Activated gamma-delta T cell (primary cell): Measurements from ENCODE around the gene SDS.

Source experiments
- DNase-seq: peaks from one replicate; lab custom pipeline; 2025; lab: John Stamatoyannopoulos, UW
- total RNA-seq, 2 donors: gene quantifications; one replicate each; lab custom pipeline; 2026; lab: John Stamatoyannopoulos, UW

The SDS gene, protein sequence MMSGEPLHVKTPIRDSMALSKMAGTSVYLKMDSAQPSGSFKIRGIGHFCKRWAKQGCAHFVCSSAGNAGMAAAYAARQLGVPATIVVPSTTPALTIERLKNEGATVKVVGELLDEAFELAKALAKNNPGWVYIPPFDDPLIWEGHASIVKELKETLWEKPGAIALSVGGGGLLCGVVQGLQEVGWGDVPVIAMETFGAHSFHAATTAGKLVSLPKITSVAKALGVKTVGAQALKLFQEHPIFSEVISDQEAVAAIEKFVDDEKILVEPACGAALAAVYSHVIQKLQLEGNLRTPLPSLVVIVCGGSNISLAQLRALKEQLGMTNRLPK
- total RNA-seq, result 0.10 to 0.74 reads per million in 2 donors

DNA sequence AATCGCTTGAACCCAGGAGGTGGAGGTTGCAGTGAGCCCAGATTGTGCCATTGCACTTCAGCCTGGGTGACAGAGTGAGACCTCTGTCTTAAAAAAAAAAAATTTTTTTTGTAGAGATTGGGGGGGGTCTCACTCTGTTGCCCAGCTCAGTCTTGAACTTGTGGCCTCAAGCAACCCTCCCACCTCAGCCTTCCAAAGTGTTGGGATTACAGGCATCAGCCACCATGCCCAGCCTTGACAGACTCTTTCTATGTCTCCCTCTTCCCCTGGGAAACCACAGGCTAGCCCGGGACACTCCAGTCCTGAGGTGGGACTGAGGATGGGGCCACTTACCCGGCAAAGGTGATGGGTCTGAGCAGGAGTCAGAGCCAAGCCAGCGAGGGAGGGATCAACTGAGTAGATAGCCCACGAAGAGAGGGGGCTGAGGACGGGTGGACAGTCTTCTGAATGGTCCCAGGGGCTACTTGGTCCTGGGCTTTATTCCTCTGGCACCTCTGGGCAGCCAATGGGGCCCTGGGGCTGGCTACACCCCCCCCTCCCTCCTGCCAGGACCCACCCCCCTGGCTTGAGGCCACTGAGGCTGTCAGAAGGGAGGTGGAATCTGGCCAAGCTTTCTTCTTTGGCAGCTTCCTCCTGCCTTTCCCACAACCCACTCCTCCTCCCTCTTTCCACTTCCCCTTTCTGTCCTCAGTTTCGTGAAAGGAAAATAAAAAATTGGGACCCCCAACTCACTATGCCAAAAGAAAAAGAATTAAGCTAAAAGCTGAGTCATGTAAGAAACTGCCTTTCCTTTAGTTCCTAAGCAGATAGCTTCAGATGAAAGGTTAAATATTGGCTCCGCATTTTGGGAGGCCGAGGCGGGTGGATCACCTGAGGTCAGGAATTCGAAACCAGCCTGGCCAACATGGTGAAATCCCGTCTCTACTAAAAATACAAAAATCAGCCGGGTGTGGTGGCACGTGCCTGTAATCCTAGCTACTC lies at the start of gene SDS:
Gene SDS, minus strand, starts transcription at position 453 of the 981 bp plus-strand sequence. CDS start 4,179 bp downstream, outside the sequence.
- no peak for DNase-seq

DNA sequence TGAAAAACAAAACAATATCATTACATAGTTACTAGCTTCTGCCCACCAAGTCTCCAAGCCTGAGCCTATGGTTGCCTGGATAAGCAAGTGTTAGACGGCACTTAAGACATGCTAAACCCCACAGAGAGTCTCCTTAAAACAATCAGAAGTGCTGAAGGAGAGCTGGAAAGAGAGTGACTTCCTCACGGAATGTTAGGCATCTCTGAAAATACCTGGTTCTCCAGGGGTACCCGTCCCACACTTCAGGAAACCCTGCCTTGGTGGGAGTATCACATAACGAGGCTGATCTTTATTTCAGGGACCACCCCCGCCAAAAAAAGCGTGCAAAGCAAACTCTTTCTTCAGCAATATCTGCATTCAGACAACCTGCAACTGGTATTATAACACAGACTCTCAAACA lies 49.6 kb upstream of the SDS start:
- no peak for DNase-seq

DNA sequence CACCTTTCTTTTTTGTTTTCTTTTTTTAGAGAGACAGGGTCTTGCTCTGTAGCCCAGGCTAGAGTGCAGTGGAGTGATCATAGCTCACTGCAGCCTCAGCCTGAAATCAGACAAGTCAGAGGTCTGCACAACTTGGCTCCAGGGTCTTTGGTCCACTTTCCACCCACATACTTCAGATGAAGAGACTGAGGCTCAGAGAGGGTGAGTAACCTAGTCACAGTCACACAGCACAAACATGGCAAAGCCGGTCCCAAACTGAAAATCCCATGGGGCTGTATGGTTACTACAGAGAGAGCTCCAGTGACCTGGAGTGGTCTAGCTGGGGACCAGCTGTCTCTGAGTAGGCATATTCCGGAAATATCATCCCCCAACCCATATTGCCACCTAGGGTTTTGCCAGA lies 48.8 kb upstream of the SDS start:
- DNase-seq, result no peak

DNA sequence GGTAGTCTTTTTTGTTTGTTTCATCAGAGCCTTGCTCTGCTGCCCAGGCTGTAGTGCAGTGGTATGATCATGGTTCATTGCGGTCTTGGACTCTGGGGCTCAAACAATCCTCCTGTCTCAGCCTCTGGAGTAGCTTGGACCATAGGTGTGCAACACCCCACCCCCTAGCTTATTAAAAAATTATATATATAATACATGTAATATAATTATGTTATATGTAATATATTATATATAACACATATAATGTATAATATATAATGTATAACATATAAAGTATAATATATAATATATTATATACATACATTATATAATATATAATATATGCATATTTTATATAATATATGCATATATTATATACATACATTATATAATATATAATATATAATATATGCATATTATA lies 46.2 kb upstream of the SDS start:
- DNase-seq, result no peak

DNA sequence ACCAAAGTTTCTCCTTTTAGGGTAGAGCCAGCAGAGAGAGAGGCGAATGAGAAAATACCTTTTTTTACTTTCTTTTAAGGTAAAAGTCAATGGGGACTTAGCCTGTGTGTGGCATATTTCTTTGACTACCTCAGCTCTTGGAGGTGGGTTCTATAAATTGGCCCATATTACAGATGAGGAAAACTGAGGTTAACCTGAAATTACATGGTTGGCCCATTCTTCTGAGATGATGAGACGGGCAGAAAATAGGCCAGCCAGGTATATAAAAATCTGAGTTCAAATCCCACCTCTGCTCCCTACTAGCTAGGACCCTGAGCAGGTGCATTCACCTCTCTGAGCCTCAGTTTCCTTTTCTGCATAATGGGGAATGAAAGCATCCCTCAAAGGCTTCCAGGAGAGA lies 45.6 kb upstream of the SDS start:
- DNase-seq, result no peak

DNA sequence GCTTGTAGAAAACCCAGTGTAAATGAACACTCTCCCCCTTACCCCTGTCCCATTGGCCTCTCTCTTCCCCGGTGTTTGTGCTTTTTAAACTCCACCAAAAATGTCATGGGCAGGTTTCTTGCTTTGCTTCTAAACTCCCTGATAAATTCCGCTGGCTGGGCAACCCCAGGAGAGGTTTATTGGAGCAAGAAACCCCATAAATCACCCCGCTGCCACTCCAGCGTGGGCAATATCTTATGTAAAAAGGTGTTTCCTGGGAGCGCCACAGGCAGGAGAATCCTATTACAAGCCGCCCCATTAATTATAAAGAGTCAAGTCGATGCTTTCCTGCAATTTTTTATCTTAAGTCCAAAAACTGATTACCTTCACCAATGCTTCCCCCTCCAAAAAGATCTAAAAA lies 45.2 kb upstream of the SDS start:
- DNase-seq, result no peak

DNA sequence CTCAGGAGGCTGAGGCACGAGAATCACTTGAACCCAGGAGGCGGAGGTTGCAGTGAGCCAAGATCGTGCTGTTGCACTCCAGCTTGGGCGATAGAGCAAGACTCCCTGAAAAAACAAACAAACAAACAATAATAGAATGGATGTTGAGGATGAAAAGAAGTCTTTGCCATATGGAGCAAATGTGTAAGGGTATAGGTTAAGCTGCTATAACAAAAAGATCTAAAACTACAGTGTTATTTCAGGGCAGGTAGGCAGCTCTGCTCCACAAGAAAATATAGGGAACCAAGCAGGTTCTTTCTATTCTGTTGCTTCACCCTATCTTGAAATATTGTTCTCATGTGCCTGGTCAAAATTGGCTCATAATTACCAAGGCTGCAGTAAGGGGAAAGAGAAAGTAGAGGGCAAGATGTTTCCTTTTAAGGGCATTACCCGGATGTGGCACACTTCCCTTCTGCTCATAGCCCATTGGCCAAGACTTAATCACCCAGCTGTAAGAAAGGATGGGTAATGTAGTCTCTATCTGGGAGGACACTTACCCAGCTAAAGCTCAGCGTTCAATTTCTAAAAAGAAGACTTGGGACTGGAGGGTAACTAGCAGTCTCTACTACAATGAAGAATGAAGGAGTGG lies 42.0 kb upstream of the SDS start:
- DNase-seq, result no peak

DNA sequence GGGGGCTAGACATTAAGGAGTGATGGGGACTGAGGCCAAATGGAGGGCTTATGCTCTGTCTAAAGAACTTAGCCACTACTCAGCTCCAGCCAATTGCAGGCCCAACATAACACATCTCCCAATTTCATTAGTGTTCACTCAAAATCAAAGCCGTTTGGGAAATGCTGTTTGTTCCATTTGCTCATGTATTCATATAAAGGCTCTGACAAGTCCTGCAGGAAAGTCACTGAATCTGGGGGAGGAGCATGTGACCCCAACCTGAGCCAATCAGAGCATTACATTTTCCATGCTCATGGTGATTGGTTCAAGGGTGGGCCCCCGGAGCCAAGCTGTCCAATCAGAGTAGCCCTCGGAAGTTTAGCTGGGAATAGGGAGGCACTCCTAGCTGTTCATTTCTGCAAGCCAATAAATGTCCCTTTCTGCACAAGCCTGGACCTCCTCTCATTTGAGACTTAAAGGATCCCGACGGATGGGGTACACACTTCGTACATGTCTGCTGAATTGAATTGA lies 39.4 kb upstream of the SDS start:
- DNase-seq, result no peak

DNA sequence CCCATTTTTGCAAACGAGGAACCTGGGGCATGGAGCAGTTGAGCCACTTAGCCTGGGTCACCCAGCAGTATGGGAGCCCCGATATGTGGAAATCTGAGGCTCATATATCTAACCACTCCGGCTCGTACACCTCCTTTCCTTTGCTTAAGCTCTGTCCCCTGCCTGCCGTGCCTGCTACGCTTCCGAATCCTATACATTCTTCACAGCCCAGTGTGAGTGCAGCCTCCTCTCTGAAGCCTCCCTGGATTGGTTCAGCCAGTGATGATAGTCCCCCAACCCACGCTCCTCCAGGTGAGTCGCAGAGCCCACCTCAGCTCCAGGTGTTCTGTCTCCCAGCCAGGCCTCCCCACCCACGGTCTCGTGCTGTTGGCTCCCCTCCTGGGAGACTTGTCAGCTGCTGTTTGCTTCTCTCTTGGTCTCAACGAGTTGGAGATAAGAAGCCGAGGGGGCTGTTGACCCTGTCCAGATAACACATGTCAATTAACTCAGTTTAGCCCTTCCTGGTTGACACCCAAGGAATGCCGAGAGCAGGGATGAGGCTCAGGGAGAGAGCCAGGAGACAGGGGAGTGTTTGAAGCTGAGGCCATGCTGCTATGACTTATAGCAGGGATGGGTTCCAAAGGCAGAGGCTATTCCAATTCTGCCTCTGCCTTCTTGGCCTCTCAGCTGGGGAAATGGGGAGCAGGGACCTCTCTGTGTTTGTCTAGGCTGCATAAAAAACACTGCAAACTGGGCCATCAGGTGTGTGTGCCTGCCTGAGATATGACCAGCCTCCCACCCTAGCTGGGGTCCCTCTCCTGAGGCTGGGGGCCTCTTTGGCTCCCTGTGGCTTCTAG lies 37.5 kb upstream of the SDS start:
- no peak for DNase-seq

DNA sequence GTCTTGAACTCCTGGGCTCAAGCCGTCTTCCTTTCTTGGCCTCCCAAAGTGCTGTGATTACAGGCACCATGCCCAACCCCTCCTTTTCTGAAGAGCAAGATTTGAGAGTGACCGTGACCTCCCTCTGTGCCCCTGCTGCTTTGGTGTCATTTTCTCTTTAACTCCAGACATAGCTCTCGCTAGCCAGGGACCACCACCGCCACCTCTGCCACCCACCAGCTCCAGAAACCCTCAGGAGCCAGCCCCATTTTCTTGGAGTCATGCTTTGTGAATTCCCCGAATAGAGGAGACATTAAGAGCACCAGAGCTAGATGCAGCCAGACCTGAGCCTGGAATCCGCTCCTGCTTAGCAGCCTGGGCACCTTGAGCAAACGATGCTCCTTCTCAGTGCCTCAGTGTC lies 36.6 kb upstream of the SDS start:
- DNase-seq, result no peak

DNA sequence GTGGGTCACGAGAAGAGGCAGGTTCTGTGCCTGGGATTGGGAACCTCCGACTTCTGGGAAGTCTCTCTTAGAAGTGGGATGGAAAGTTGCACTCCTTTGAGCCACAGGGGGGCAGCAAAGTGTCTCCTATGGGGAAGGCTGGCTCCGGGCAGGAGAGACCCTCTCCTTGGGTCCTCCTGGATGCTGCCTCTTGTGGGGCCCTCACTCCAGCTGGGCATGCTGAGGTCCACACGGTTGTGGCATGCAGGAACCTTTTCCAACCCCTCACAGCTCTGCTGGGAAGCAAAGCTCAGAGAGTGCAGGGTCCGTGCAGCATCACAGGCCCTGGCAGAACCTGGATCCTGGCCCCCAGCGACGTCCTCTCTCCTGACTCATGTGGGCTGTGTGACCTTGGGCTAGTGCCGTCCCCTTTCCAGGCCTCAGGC lies 35.9 kb upstream of the SDS start:
- no peak for DNase-seq

DNA sequence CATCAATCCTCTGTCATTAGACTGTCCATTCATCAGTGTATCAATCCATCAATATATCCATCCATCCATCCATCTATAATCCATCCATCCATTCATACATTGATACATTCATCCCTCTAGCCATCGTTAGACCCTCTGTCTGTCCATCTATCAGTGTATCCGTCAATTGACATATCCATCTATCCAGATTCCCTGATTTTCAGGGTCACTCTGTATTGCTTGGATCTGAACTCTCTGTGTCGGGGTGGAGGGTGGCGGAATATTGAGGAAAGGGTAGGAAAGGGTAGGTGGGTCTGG lies 35.6 kb upstream of the SDS start:
- no peak for DNase-seq

DNA sequence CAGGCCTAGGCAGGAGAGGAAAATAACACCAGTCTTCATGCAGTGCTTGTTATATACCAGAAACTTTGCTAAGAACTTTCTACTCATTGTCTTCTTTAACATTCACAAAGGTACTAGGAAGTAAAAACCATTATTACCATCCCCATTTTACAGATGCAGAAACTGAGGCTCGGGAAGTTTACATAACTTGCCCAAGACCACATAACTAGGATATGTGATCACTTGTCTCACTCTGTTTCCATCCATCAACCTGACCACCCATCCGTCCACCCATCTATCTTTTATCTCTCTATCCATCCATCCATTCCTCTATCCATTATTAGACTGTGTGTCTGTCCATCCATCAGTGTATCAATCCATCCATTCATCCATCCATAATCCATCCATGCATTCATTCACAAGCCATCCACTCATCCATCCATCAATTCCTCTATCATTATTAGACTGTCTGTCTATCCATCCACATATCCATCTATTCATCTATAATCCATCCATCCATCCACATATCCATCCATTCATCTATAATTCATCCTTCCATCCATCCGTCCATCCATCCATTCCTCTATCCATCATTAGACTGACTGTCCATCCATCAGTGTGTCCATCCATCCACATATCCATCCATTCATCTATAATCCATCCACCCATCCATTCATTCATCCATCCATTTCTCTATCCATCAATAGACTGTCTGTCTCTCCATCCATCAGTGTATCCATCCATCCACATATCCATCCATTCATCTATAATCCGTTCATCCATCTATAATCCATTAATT lies 35.0 kb upstream of the SDS start:
- DNase-seq, result no peak

DNA sequence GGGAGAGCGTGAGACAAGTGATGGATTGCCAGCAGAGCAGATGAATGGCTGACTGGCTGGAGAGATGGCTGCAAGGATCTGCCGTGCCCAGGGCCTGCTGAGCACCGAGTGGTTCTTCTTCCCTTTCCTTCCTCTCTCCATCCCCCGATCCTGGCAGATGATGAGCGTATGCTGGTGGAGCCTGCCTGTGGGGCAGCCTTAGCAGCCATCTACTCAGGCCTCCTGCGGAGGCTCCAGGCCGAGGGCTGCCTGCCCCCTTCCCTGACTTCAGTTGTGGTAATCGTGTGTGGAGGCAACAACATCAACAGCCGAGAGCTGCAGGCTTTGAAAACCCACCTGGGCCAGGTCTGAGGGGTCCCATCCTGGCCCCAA lies 34.0 kb upstream of the SDS start:
- DNase-seq, result no peak

DNA sequence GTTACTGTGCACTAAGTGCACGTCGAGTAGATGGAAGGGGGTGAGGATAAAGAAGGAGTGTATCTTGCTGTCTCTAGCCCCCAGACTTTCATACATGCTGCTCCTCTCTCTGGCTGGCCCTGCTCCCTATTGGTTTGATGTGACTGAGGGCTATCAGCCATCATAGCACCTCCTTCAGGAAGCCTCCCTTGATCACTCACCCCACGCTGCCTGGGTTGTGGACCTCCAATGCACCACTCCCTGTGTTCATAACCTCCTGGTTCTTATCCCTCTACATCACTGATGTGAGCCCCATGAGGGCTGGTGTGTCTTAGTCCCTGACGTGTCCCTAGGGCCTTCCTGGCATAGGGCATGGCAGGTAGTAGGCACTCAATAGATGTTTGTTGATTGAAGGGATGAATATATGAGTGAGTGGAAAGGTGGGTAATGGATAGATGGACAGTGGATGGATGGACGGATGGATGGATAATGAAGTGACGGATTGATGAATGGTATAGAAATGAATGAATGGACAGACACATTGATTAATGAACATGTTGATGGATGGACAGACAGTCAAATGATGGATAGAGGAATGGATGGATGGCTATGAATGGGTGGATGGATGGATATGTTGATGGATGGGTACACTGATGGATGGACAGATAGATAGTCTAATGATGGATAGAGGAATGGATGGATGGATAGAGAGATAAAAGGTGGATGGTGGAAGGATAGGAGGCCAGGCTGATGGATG lies 33.5 kb upstream of the SDS start:
- no peak for DNase-seq

DNA sequence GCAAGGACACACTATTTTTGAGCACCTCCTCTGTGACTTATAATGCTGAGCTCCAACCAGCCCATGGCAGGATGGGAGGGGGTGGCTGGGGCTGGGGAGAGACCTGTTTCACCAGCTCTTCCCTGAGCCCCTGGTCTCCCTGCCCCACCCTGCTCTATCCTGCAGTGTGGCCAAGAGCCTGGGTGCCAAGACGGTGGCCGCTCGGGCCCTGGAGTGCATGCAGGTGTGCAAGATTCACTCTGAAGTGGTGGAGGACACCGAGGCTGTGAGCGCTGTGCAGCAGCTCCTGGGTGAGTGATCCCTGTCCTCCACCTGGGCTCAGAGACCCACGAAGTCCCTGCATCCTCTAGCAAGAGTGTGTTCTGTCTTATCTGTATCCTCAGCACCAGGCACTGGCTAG lies 32.9 kb upstream of the SDS start:
- no peak for DNase-seq

DNA sequence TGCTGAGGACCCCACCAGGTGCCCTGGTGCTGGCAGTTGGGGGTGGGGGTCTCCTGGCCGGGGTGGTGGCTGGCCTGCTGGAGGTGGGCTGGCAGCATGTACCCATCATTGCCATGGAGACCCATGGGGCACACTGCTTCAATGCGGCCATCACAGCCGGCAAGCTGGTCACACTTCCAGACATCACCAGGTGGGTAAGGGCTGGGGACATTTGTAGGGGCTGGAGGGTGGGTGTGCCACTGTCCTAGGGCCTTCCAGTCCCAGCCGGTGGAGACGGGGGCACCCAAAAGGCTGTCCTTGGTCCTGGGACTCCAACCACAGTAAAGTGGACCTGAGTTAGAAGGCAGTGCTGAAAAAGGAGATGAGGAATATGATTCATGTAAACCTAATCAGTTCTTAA lies 31.7 kb upstream of the SDS start:
- DNase-seq, result no peak

DNA sequence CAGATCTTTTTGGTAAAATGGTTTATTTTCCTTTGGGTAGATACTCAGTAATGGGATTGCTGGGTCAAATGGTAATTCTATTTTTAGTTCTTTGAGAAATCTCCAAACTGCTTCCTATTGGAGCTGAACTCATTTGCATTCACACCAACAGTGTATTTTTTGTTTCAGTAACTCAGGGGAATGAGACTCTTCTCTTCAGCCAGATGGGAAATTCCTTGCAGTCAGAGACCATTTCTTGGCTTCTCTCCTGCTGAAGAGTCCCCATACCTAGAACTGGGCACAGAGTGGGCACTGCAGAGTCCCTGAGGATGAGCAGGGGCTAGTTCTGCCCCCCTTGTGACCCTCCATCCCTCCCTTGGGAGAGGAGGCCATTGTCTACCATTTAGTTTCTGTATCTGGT lies 29.3 kb upstream of the SDS start:
- DNase-seq, result no peak

DNA sequence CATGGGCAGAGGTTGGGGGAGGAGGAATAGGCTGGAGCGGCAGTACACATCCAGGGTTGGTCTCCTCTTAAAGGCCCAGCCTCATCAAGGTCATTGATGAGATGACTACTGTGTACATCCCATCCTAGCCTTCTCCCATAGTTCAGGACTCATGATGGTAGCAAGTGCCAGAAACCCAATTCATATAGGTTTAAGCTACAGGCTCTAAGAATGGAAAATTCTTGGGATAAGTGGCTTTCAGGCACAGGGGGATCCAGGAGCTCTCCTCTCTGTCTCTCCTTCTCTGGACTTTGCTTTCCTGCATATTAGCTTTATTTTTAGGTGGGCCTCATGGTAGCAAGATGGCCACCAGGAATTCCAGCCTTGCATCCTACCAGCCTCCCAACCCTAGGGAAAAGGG lies 24.8 kb upstream of the SDS start:
- DNase-seq, result no peak

DNA sequence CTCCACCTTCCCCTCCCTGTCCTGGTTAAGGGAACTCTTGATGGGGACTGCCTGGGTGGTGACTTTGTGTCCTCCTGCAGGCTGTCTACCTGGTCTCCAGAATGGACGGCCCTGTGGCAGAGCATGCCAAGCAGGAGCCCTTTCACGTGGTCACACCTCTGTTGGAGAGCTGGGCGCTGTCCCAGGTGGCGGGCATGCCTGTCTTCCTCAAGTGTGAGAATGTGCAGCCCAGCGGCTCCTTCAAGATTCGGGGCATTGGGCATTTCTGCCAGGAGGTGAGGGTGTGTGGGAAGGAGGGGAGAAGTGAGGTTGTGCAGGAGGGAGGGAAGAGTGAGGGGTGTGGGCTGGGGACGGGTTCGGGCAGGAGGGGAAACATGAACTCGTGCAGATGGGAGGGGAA lies 24.2 kb upstream of the SDS start:
- DNase-seq, result no peak
